HCT116 (cell line): ENCODE measurements around the gene TCIRG1. TPM values are rescaled to one million over a fixed set of nuclear protein-coding genes. Genes with fewer than 3 reads are reported as not detected.

Experiments used
- EZH2 ChIP-seq: fragments of 200-600 bp; sonication (generic); IDR thresholded peaks from 2 replicates; pipeline ENCODE4 v1.6.1; 2017; ENCODE audit warnings: antibody characterized with exemption, mixed run types
- JUND ChIP-seq: IDR thresholded peaks from 2 replicates; pipeline ENCODE4 v1.6.1; 2012
- POLR2A ChIP-seq: IDR thresholded peaks from 2 replicates; pipeline ENCODE4 v1.7.0; 2011; ENCODE audit warnings: borderline replicate concordance; ENCODE audit not compliant: insufficient read depth, insufficient read length; ENCODE audit errors: extremely low read depth
- RAD21 ChIP-seq: IDR thresholded peaks from 2 replicates; pipeline ENCODE4 v1.6.1; 2012; ENCODE audit warnings: low read depth, mild to moderate bottlenecking
- SP1 ChIP-seq: IDR thresholded peaks from 2 replicates; pipeline ENCODE4 v1.6.1; 2012; ENCODE audit warnings: low read depth
- TCF7L2 ChIP-seq: IDR thresholded peaks from 2 replicates; pipeline ENCODE4 v1.7.0; 2011; ENCODE audit warnings: borderline replicate concordance, inconsistent platforms; ENCODE audit not compliant: insufficient read depth, insufficient read length; ENCODE audit errors: extremely low read depth
- ZNF274 ChIP-seq: fragments of 200-500 bp; sonication (Bioruptor generic); IDR thresholded peaks from 2 replicates; pipeline ENCODE4 v1.6.1; 2014; ENCODE audit warnings: mild to moderate bottlenecking, low read depth, low read length, inconsistent platforms
- total RNA-seq: library from RNA; stranded (reverse); gene quantifications from one replicate; pipeline ENCODE4 v1.2.1, GENCODE V29; 2021; ENCODE audit not compliant: unreplicated experiment
- TF ChIP-seq, protein P1 (sequence below), 3 experiments: fragments of 200-600 bp in 1 of 3; sonication (generic) in 1 of 3; IDR thresholded peaks in 2 of 3; conservative IDR thresholded peaks in 1 of 3; 2 replicates each; pipeline ENCODE4 v1.5.1; 2012 to 2017; ENCODE audit warnings: low read depth in 2 of 3, low read length in 2 of 3, antibody characterized with exemption in 1 of 3, borderline replicate concordance in 1 of 3, control low read depth in 1 of 3, mild to moderate bottlenecking in 1 of 3, mixed read lengths in 1 of 3, mixed run types in 1 of 3, moderate library complexity in 1 of 3; ENCODE audit not compliant: insufficient read depth in 1 of 3
- TF ChIP-seq, protein P2 (sequence below): IDR thresholded peaks from 2 replicates; pipeline ENCODE4 v1.6.1; 2011; ENCODE audit warnings: mild to moderate bottlenecking, low read length, moderate library complexity; ENCODE audit not compliant: insufficient replicate concordance; ENCODE audit errors: extremely low read depth

Gene TCIRG1
- total RNA-seq, 1 experiment from 2014 or later, result 101 TPM

DNA sequence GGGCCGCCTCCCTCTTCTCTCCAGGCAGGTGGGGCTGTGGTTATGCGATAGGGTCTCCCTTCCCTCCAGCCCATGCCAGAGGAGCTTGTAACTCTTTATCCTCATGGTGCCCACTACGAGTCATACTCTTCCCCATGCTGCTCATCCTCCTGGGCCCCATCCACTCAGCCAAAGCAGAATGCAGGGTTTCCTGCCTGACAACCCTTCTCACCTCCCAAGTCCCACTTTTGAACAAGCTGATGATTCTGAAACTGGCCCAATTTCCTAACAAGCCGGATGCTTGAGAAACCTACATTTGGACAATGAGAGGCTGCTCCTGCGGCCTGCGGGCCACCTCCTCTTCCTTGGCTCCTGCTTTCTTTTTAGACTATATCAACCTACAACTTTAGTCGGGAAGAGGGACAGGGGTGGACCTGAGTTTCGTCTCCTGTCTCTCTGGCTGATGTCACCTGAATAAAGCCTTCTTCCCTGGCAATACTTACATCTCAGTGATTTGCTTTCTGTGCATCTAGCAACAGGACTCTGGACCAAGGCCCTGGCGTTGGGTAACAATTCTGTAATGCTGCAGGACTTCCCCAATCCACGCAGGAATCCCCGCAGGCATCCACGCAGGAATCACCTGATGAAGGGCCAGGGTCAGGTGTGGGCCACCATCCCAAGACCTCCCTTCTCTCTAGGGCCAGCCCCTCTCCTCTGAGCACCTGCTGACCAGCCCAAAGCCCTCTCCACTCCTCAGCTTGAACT is 9.9 kb upstream of the TCIRG1 start (continued):
- TF ChIP-seq, protein P1, sequence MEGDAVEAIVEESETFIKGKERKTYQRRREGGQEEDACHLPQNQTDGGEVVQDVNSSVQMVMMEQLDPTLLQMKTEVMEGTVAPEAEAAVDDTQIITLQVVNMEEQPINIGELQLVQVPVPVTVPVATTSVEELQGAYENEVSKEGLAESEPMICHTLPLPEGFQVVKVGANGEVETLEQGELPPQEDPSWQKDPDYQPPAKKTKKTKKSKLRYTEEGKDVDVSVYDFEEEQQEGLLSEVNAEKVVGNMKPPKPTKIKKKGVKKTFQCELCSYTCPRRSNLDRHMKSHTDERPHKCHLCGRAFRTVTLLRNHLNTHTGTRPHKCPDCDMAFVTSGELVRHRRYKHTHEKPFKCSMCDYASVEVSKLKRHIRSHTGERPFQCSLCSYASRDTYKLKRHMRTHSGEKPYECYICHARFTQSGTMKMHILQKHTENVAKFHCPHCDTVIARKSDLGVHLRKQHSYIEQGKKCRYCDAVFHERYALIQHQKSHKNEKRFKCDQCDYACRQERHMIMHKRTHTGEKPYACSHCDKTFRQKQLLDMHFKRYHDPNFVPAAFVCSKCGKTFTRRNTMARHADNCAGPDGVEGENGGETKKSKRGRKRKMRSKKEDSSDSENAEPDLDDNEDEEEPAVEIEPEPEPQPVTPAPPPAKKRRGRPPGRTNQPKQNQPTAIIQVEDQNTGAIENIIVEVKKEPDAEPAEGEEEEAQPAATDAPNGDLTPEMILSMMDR (IDR thresholded peaks at IDR 0.05 in 2 of 3, conservative IDR thresholded peaks at IDR 0.05 in 1 of 3; ENCODE audit: borderline replicate concordance in 1 of 3, insufficient read depth in 1 of 3, low read depth in 2 of 3, low read length in 2 of 3), result no peak
- TF ChIP-seq JUND (no peak), POLR2A (no peak), RAD21 (no peak), SP1 (no peak), EZH2 (no peak), TCF7L2 (no peak), ZNF274 (no peak)
- TF ChIP-seq, protein P2, sequence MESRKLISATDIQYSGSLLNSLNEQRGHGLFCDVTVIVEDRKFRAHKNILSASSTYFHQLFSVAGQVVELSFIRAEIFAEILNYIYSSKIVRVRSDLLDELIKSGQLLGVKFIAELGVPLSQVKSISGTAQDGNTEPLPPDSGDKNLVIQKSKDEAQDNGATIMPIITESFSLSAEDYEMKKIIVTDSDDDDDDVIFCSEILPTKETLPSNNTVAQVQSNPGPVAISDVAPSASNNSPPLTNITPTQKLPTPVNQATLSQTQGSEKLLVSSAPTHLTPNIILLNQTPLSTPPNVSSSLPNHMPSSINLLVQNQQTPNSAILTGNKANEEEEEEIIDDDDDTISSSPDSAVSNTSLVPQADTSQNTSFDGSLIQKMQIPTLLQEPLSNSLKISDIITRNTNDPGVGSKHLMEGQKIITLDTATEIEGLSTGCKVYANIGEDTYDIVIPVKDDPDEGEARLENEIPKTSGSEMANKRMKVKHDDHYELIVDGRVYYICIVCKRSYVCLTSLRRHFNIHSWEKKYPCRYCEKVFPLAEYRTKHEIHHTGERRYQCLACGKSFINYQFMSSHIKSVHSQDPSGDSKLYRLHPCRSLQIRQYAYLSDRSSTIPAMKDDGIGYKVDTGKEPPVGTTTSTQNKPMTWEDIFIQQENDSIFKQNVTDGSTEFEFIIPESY, result no peak
